H1 (cell line): Measurements from ENCODE around the gene TNN. TPM values are rescaled to one million over a fixed set of nuclear protein-coding genes. Genes with fewer than 3 reads are reported as not detected.

Experiments used
- CTCF ChIA-PET: fragments of 300-600 bp; sonication (Branson Sonifier 250); formaldehyde crosslinking; loops from one replicate; lab custom pipeline; 2021; ENCODE audit not compliant: partially characterized antibody; lab: Charles Lee
- POLR2A ChIA-PET: fragments of 300-600 bp; sonication (Branson Sonifier 250); formaldehyde crosslinking; loops from one replicate; lab custom pipeline; 2021; ENCODE audit warnings: inconsistent platforms; ENCODE audit not compliant: partially characterized antibody; lab: Charles Lee
- DNase-seq, 2 experiments: peaks; one replicate each; pipeline versions ENCODE4 v3.0.0 to v3.0.0-alpha.2; 2010 to 2022; ENCODE audit warnings: low spot score in 2 of 2, low read depth in 1 of 2, mixed read lengths in 1 of 2
- FAIRE-seq: peaks from 2 replicates; lab custom pipeline; 2011; peaks lifted over from hg19 to GRCh38; lab: Jason Lieb, UNC
- H2AFZ ChIP-seq: 2 replicates; pipeline ENCODE4 v1.8.1; 2012; ENCODE audit warnings: low read length, inconsistent platforms
- H2AK5ac ChIP-seq: 2 replicates; pipeline ENCODE4 v1.6.1; 2013; ENCODE audit warnings: low read depth, low read length
- H2BK120ac ChIP-seq: replicated peaks from 2 replicates; pipeline ENCODE3; 2013; ENCODE audit warnings: low read depth, low read length, inconsistent platforms
- H2BK12ac ChIP-seq: 2 replicates; pipeline ENCODE4 v1.6.1; 2013; ENCODE audit warnings: low read depth, low read length
- H2BK15ac ChIP-seq: 2 replicates; pipeline ENCODE4 v1.6.1; 2013; ENCODE audit warnings: low read length
- H2BK20ac ChIP-seq: 2 replicates; pipeline ENCODE4 v1.6.1; 2013; ENCODE audit warnings: low read length
- H2BK5ac ChIP-seq: 2 replicates; pipeline ENCODE4 v1.6.1; 2013; ENCODE audit warnings: low read depth, low read length
- H3K14ac ChIP-seq: 2 replicates; pipeline ENCODE4 v1.6.1; 2013; ENCODE audit warnings: inconsistent platforms; ENCODE audit not compliant: insufficient read length
- H3K18ac ChIP-seq: 2 replicates; pipeline ENCODE4 v1.6.1; 2013; ENCODE audit warnings: low read length; ENCODE audit errors: extremely low read depth
- H3K23ac ChIP-seq: 2 replicates; pipeline ENCODE4 v1.6.1; 2013; ENCODE audit warnings: inconsistent platforms; ENCODE audit not compliant: insufficient read length
- H3K23me2 ChIP-seq: 2 replicates; pipeline ENCODE4 v1.6.1; 2013; ENCODE audit warnings: low read depth, low read length
- H3K27ac ChIP-seq: 2 replicates; pipeline ENCODE4 v1.6.1; 2011; ENCODE audit warnings: low read depth, low read length, inconsistent platforms
- H3K27me3 ChIP-seq, 4 experiments: replicated peaks in 1 of 4; 1 replicate in 1 of 4; 2 replicates in 3 of 4; pipeline versions ENCODE4 v1.6.1 to v1.8.1; 2011 to 2013; ENCODE audit warnings: low read length in 3 of 4, mild to moderate bottlenecking in 3 of 4, inconsistent platforms in 2 of 4, mixed read lengths in 2 of 4, moderate library complexity in 1 of 4; ENCODE audit not compliant: control insufficient read depth in 3 of 4, insufficient read depth in 3 of 4; ENCODE audit errors: extremely low read depth in 1 of 4
- H3K36me3 ChIP-seq, 4 experiments: 2 replicates each; pipeline versions ENCODE4 v1.6.1 to v1.8.1; 2011 to 2013; ENCODE audit warnings: mild to moderate bottlenecking in 4 of 4, low read length in 3 of 4, moderate library complexity in 2 of 4, control low read depth in 1 of 4, inconsistent platforms in 1 of 4; ENCODE audit not compliant: insufficient read depth in 4 of 4, control insufficient read depth in 2 of 4
- H3K4ac ChIP-seq: replicated peaks from 2 replicates; pipeline ENCODE3; 2013; ENCODE audit warnings: low read length, low read depth, mixed read lengths, inconsistent platforms; ENCODE audit not compliant: insufficient read length
- H3K4me1 ChIP-seq, 4 experiments: replicated peaks in 1 of 4; 1 replicate in 1 of 4; 2 replicates in 3 of 4; pipeline versions ENCODE4 v1.6.1 to v1.8.1; 2011 to 2013; ENCODE audit warnings: low read length in 3 of 4, inconsistent platforms in 2 of 4, mixed read lengths in 1 of 4; ENCODE audit not compliant: insufficient read depth in 4 of 4, control insufficient read depth in 3 of 4
- H3K4me2 ChIP-seq, 2 experiments: 2 replicates each; pipeline versions ENCODE4 v1.6.1 to v1.8.1; 2011 to 2013; ENCODE audit warnings: low read depth in 2 of 2, low read length in 2 of 2, control low read depth in 1 of 2, inconsistent platforms in 1 of 2, mild to moderate bottlenecking in 1 of 2; ENCODE audit not compliant: insufficient read depth in 1 of 2
- H3K4me3 ChIP-seq, 4 experiments: fragments of 200-600, 300-600 bp in 1 of 4; sonication (generic), shearing (Covaris generic), sonication (Bioruptor Twin) in 1 of 4; 2 replicates each; pipeline versions ENCODE4 v1.5.1 to v1.8.1; 2011 to 2016; ENCODE audit warnings: low read length in 4 of 4, low read depth in 3 of 4, control low read depth in 2 of 4, inconsistent platforms in 2 of 4, mild to moderate bottlenecking in 2 of 4, mixed read lengths in 1 of 4, moderate library complexity in 1 of 4; ENCODE audit not compliant: insufficient read depth in 2 of 4; ENCODE audit errors: extremely low read depth in 1 of 4
- H3K56ac ChIP-seq: replicated peaks from 2 replicates; pipeline ENCODE3; 2013; ENCODE audit warnings: low read depth, mild to moderate bottlenecking, mixed read lengths, low read length, inconsistent platforms; ENCODE audit not compliant: insufficient read length
- H3K79me1 ChIP-seq: 2 replicates; pipeline ENCODE4 v1.6.1; 2013; ENCODE audit warnings: low read depth, low read length, control low read depth
- H3K79me2 ChIP-seq, 2 experiments: 2 replicates each; pipeline versions ENCODE4 v1.6.1 to v1.8.1; 2012 to 2013; ENCODE audit warnings: low read length in 2 of 2, mild to moderate bottlenecking in 2 of 2, inconsistent platforms in 1 of 2; ENCODE audit not compliant: insufficient read depth in 2 of 2, control insufficient read depth in 1 of 2
- H3K9ac ChIP-seq, 4 experiments: replicated peaks in 1 of 4; 1 replicate in 1 of 4; 2 replicates in 3 of 4; pipeline versions ENCODE4 v1.6.1 to v1.8.1; 2011 to 2013; ENCODE audit warnings: low read depth in 3 of 4, low read length in 3 of 4, control low read depth in 2 of 4, mild to moderate bottlenecking in 2 of 4, moderate library complexity in 2 of 4, inconsistent platforms in 1 of 4; ENCODE audit errors: extremely low read depth in 1 of 4
- H3K9me3 ChIP-seq, 2 experiments: 2 replicates each; pipeline versions ENCODE4 v1.6.1 to v1.8.1; 2012 to 2013; ENCODE audit warnings: mild to moderate bottlenecking in 2 of 2, moderate library complexity in 2 of 2, control low read depth in 1 of 2, inconsistent platforms in 1 of 2, low read depth in 1 of 2, low read length in 1 of 2, mixed read lengths in 1 of 2; ENCODE audit not compliant: insufficient read depth in 2 of 2
- H4K20me1 ChIP-seq, 2 experiments: replicated peaks in 1 of 2; 2 replicates each; pipeline versions ENCODE3 to v1.8.1; 2011 to 2013; ENCODE audit warnings: inconsistent platforms in 2 of 2, low read length in 2 of 2, mild to moderate bottlenecking in 1 of 2; ENCODE audit not compliant: insufficient read depth in 2 of 2, control insufficient read depth in 1 of 2
- H4K5ac ChIP-seq: 2 replicates; pipeline ENCODE4 v1.6.1; 2013; ENCODE audit warnings: low read length, low read depth, mixed read lengths, inconsistent platforms; ENCODE audit not compliant: insufficient read length
- H4K8ac ChIP-seq: 2 replicates; pipeline ENCODE4 v1.8.0; 2013; ENCODE audit warnings: mild to moderate bottlenecking, moderate library complexity, low read length, inconsistent platforms; ENCODE audit not compliant: insufficient read depth; ENCODE audit errors: extremely low read depth
- H4K91ac ChIP-seq: replicated peaks from 2 replicates; pipeline ENCODE3; 2013; ENCODE audit warnings: low read length, mixed read lengths, inconsistent platforms; ENCODE audit not compliant: insufficient read length
- ATF3 ChIP-seq: IDR thresholded peaks from 2 replicates; pipeline ENCODE4 v1.6.1; 2011; ENCODE audit warnings: low read depth, mild to moderate bottlenecking, low read length; ENCODE audit not compliant: insufficient read depth
- BACH1 ChIP-seq: IDR thresholded peaks from 2 replicates; pipeline ENCODE4 v1.6.1; 2012; ENCODE audit warnings: low read length, improper control_type of control experiment
- CTCF ChIP-seq, 3 experiments: IDR thresholded peaks; 1 replicate in 2 of 3; 2 replicates in 1 of 3; pipeline versions ENCODE4 v1.5.1 to v1.6.1; 2011; ENCODE audit warnings: low read length in 3 of 3, mild to moderate bottlenecking in 3 of 3, inconsistent platforms in 2 of 3, low read depth in 1 of 3, moderate library complexity in 1 of 3; ENCODE audit not compliant: insufficient read depth in 1 of 3; ENCODE audit errors: control extremely low read depth in 1 of 3
- GTF2F1 ChIP-seq: IDR thresholded peaks from 2 replicates; pipeline ENCODE4 v1.6.1; 2012; ENCODE audit warnings: low read depth, low read length, improper control_type of control experiment, borderline replicate concordance
- HDAC6 ChIP-seq: IDR thresholded peaks from one replicate; pipeline ENCODE4 v1.7.1; 2012; ENCODE audit warnings: low read depth, mild to moderate bottlenecking, inconsistent platforms, low read length, moderate library complexity
- JUN ChIP-seq: IDR thresholded peaks from 2 replicates; pipeline ENCODE4 v1.6.1; 2011; ENCODE audit warnings: low read depth, mild to moderate bottlenecking, improper control_type of control experiment, low read length
- JUND ChIP-seq: IDR thresholded peaks from 2 replicates; pipeline ENCODE4 v1.6.1; 2011; ENCODE audit warnings: mild to moderate bottlenecking, improper control_type of control experiment, low read length
- SIN3A ChIP-seq, 2 experiments: IDR thresholded peaks in 1 of 2; conservative IDR thresholded peaks in 1 of 2; 2 replicates each; pipeline ENCODE4 v1.6.1; 2011 to 2012; ENCODE audit warnings: low read length in 2 of 2, improper control_type of control experiment in 1 of 2, low read depth in 1 of 2, mild to moderate bottlenecking in 1 of 2
- SP4 ChIP-seq: IDR thresholded peaks from 2 replicates; pipeline ENCODE4 v1.6.1; 2012; ENCODE audit warnings: low read length, inconsistent platforms
- SUZ12 ChIP-seq: fragments of 200-600 bp; sonication (generic); IDR thresholded peaks from 2 replicates; pipeline ENCODE4 v1.6.1; 2012; ENCODE audit warnings: mild to moderate bottlenecking, inconsistent platforms, low read length, moderate library complexity, mixed read lengths
- TEAD4 ChIP-seq: IDR thresholded peaks from 2 replicates; pipeline ENCODE4 v1.6.1; 2012; ENCODE audit warnings: low read depth, low read length, inconsistent platforms, mixed read lengths
- YY1 ChIP-seq: IDR thresholded peaks from 2 replicates; pipeline ENCODE4 v1.6.1; 2011; ENCODE audit warnings: low read depth, mild to moderate bottlenecking, low read length
- WGBS, 2 experiments: shearing (Covaris generic) in 1 of 2; methylation state at CpG; one replicate each; pipeline versions ENCODE4 v1.1.6 to v1.1.7; 2013 to 2015; ENCODE audit warnings: low lambda C conversion rate in 2 of 2, mixed read lengths in 2 of 2, inconsistent platforms in 1 of 2, low coverage in 1 of 2, missing lambda C conversion rate in 1 of 2; ENCODE audit not compliant: insufficient replicate concordance in 2 of 2, insufficient coverage in 1 of 2, insufficient read length in 1 of 2; ENCODE audit errors: extremely low coverage in 1 of 2, missing lambda C conversion rate in 1 of 2; 5-methylcytosine and 5-hydroxymethylcytosine counted together
- polyA plus RNA-seq, 7 experiments: library from polyadenylated mRNA; depleted of rRNA in 3 of 7; stranded (reverse) in 5 of 7; unstranded in 2 of 7; fragments of >200 nt in 5 of 7; fragments of 200-250 nt in 2 of 7; gene quantifications; 1 replicate in 5 of 7; 2 replicates in 1 of 7; 4 replicates in 1 of 7; pipeline versions ENCODE4 v1.2.1 to v1.2.3, GENCODE V29; 2011 to 2013; ENCODE audit warnings: missing spikeins in 2 of 7, mixed read lengths in 2 of 7
- total RNA-seq: library from RNA; stranded (reverse); fragmentation: NEBNext Ultra II Directional; extraction: Animal tissue kit (Norgen Biotek cat#: 25700); gene quantifications from 2 replicates; pipeline ENCODE4 v1.2.1, GENCODE V29; 2021

Gene TNN
- total and polyA plus RNA-seq, 2 of the 8 experiments (the other 6 are each of a cell fraction or from before 2014, with no cell fraction given) = 0.21 to 0.30 TPM

- Histone ChIP-seq H3K4me2 (no peak overlapping the region), H3K9me3 (no peaks in the 10 kb centered on the region), H2BK12ac (no peak overlapping the region)
- TF ChIP-seq SIN3A (conservative IDR thresholded peaks at IDR 0.05 in 1 of 2, IDR thresholded peaks at IDR 0.05 in 1 of 2; ENCODE audit: low read depth in 1 of 2, low read length in 2 of 2) = no peak
- no peak for TF ChIP-seq HDAC6
- no peak for TF ChIP-seq YY1
- no peak for TF ChIP-seq TEAD4
- TF ChIP-seq SUZ12 = no peak
- no peak for TF ChIP-seq SP4
- no peak for TF ChIP-seq BACH1
- no peak for TF ChIP-seq ATF3
- no peak for TF ChIP-seq JUND
- TF ChIP-seq CTCF (IDR thresholded peaks at IDR 0.05; ENCODE audit: control extremely low read depth in 1 of 3, insufficient read depth in 1 of 3, low read depth in 1 of 3, low read length in 3 of 3) = no peak
- TF ChIP-seq GTF2F1 = no peak
- TF ChIP-seq JUN = no peak
Measured at GRCh38 chr1:175126347-175126746, 58.7 kb downstream of the TNN start.

More at GRCh38 chr1:175126347-175126746, 58.7 kb downstream of the TNN start:
- Histone ChIP-seq H4K91ac (no peak overlapping the region), H2BK20ac (no peak overlapping the region), H3K36me3 (no peaks in the 10 kb centered on the region), H3K4me3 (no peak overlapping the region), H3K23ac (no peak overlapping the region), H3K79me2 (no peaks in the 10 kb centered on the region), H2BK120ac (no peak overlapping the region), H4K20me1 (no peaks in the 10 kb centered on the region), H3K27me3 (no peaks in the 10 kb centered on the region), H2AK5ac (no peak overlapping the region), H3K23me2 (peaks cover 2% of the 10 kb centered on the region; the same call in 1 of the 2 replicates), H3K79me1 (no peaks in the 10 kb centered on the region), H3K56ac (no peak overlapping the region), H3K4me1 (peaks cover 0 to 20% (median 15%) of the 10 kb centered on the region in 4 experiments; a peak in 4 of 7 replicates), H3K14ac (no peak overlapping the region), H3K27ac (no peak overlapping the region), H3K9ac (no peak overlapping the region), H3K4ac (no peak overlapping the region), H4K5ac (no peak overlapping the region), H4K8ac (no peak overlapping the region; the same call in 1 of the 2 replicates), H3K18ac (no peak overlapping the region), H2BK5ac (no peak overlapping the region), H2AFZ (no peak overlapping the region), H2BK15ac (no peak overlapping the region)
- CTCF ChIA-PET = interaction anchor here (0.8 to 9.3 kb wide), 14 partner anchors 11 to 249 kb away, joined by 3 to 88 read pairs (median 6); no protein-coding TSS in a partner anchor
- 88% methylated on average over 4 of the region's 4 CpGs; no CpG with 5 or more reads in 1 of the 2 experiments for WGBS, 2 experiments
- DNase-seq = no peak
- POLR2A ChIA-PET = no interaction called here
- FAIRE-seq = no peak
